ENCODE measurements around the gene C16orf92. TPM values are rescaled to one million over a fixed set of nuclear protein-coding genes. Genes with fewer than 3 reads are reported as not detected.

The C16orf92 gene
- total RNA-seq, 1 experiment from 2014 or later, result not detected

DNA sequence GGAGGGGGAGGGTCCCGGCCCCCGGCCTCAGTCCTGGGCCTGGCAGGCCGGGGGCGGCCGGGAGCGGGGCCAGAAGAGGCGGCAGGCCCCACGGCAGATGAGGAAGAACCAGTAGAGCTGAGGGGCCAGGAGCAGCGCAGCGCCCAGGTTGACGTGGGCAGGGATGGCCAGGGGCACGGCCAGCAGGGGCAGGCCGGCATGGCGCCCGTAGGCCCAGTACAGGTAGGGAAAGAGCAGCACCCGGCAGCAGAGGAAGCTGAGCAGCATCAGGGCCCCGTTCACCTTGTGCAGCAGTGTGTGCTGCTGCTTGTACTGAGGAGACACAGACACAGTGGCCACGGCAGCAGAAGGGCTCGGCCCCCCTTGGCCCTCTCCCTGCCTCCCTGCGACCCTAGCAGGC, 2.2 kb downstream of the C16orf92 start:
- Histone ChIP-seq H3K27ac (no peak overlapping the region), H3K9me3 (ENCODE audit: insufficient read depth, low read depth) (no peaks in the 10 kb centered on the region), H3K4me1 (replicated peaks; ENCODE audit: insufficient read depth) (no peaks in the 10 kb centered on the region; the same call in 1 of the 2 replicates), H3K4me3 (no peak overlapping the region), H3K79me2 (ENCODE audit: low read depth) (no peaks in the 10 kb centered on the region), H3K9me2 (ENCODE audit: insufficient read depth) (no peaks in the 10 kb centered on the region), H3K4me2 (no peak overlapping the region), H3F3A (ENCODE audit: insufficient read depth, low read depth) (peaks cover 5% of the 10 kb centered on the region; the same call in 1 of the 2 replicates), H3K27me3 (ENCODE audit: insufficient read depth, low read depth) (peaks cover 70% of the 10 kb centered on the region), H4K20me1 (ENCODE audit: insufficient read depth) (no peaks in the 10 kb centered on the region), H2AFZ (no peak overlapping the region), H3K36me3 (ENCODE audit: low read depth) (no peaks in the 10 kb centered on the region)
- DNase-seq, result no peak
- CTCF ChIA-PET, result no interaction called here
- no TSS peak for BruUV-seq (replicated peaks)
- POLR2A ChIA-PET (ENCODE audit: unreplicated experiment), result no interaction called here
- TF ChIP-seq, protein P1, sequence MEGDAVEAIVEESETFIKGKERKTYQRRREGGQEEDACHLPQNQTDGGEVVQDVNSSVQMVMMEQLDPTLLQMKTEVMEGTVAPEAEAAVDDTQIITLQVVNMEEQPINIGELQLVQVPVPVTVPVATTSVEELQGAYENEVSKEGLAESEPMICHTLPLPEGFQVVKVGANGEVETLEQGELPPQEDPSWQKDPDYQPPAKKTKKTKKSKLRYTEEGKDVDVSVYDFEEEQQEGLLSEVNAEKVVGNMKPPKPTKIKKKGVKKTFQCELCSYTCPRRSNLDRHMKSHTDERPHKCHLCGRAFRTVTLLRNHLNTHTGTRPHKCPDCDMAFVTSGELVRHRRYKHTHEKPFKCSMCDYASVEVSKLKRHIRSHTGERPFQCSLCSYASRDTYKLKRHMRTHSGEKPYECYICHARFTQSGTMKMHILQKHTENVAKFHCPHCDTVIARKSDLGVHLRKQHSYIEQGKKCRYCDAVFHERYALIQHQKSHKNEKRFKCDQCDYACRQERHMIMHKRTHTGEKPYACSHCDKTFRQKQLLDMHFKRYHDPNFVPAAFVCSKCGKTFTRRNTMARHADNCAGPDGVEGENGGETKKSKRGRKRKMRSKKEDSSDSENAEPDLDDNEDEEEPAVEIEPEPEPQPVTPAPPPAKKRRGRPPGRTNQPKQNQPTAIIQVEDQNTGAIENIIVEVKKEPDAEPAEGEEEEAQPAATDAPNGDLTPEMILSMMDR (conservative IDR thresholded peaks at IDR 0.05), result no peak
- TF ChIP-seq EZH2 (IDR thresholded peaks at IDR 0.05; ENCODE audit: low read depth), result no peak
- intact Hi-C loops (cut with micrococcal nuclease; ENCODE audit: unreplicated experiment), result no loop called here

DNA sequence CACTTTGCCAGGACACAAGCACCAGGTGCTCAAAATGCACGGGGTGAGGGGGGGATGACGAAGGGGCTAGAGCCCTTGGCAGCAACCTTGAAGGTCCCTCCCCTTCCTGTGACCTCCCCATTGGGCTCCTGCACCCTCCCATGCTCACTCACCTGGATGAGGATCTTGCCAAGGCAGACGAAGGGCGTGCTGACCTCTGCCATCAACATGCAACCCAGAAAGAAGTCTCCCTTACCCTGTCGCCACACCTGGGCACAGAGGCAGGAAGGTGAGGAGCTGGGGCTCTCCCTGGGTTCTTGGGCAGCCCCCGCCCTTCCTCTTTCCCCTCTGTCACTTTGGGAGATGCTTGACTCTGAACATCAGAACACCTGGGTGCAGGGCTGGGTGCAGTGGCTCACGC, 2.6 kb downstream of the C16orf92 start:
- no peak overlapping the region for H3K4me3 ChIP-seq
- H2AFZ ChIP-seq, result no peak overlapping the region
- POLR2A ChIA-PET (ENCODE audit: unreplicated experiment), result no interaction called here
- intact Hi-C loops (cut with micrococcal nuclease; ENCODE audit: unreplicated experiment), result no loop called here
- no peak overlapping the region for H3K4me2 ChIP-seq
- no peaks in the 10 kb centered on the region; the same call in 1 of the 2 replicates for H3K4me1 ChIP-seq (replicated peaks; ENCODE audit: insufficient read depth)
- H3K9me2 ChIP-seq (ENCODE audit: insufficient read depth), result no peaks in the 10 kb centered on the region
- H3K27me3 ChIP-seq (ENCODE audit: insufficient read depth, low read depth), result peaks cover 74% of the 10 kb centered on the region
- CTCF ChIA-PET, result no interaction called here
- no peaks in the 10 kb centered on the region for H3K36me3 ChIP-seq (ENCODE audit: low read depth)
- no peak overlapping the region for H3K27ac ChIP-seq
- no peaks in the 10 kb centered on the region for H3K79me2 ChIP-seq (ENCODE audit: low read depth)
- DNase-seq, result no peak
- TF ChIP-seq, protein P1 (conservative IDR thresholded peaks at IDR 0.05), result no peak
- no peak for TF ChIP-seq EZH2 (IDR thresholded peaks at IDR 0.05; ENCODE audit: low read depth)
- no peaks in the 10 kb centered on the region for H3K9me3 ChIP-seq (ENCODE audit: insufficient read depth, low read depth)
- peaks cover 5% of the 10 kb centered on the region; the same call in 1 of the 2 replicates for H3F3A ChIP-seq (ENCODE audit: insufficient read depth, low read depth)
- BruUV-seq (replicated peaks), result no TSS peak
- H4K20me1 ChIP-seq (ENCODE audit: insufficient read depth), result no peaks in the 10 kb centered on the region

DNA sequence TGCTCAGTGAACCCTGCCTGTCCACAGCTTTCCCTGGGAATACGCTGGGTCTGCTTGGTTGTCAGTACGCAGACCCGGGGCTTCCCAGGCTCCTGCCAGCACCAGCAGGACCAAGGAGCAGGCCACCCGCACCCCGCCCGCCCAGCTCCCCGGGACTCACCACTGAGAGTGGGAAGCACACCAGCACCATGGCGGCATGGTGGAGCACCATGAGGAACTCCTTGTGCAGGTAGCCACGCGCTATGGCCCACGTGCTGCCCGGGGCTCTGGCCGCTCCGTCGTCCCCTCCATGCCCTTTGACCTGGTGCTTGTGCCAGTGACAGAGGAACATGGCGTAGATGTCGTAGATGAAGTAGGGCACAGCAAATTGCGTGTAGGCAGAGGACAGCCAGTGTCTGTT, 3.5 kb downstream of the C16orf92 start:
- Histone ChIP-seq H3K79me2 (ENCODE audit: low read depth) (no peaks in the 10 kb centered on the region), H3K4me3 (no peak overlapping the region), H3K27ac (no peak overlapping the region), H3K9me3 (ENCODE audit: insufficient read depth, low read depth) (no peaks in the 10 kb centered on the region), H3K4me2 (no peak overlapping the region), H3K9me2 (ENCODE audit: insufficient read depth) (no peaks in the 10 kb centered on the region), H3K36me3 (ENCODE audit: low read depth) (no peaks in the 10 kb centered on the region), H3K27me3 (ENCODE audit: insufficient read depth, low read depth) (peaks cover 80% of the 10 kb centered on the region), H2AFZ (no peak overlapping the region), H3K4me1 (replicated peaks; ENCODE audit: insufficient read depth) (no peaks in the 10 kb centered on the region), H3F3A (ENCODE audit: insufficient read depth, low read depth) (peaks cover 5% of the 10 kb centered on the region; the same call in 1 of the 2 replicates), H4K20me1 (ENCODE audit: insufficient read depth) (no peaks in the 10 kb centered on the region)
- ChIA-PET POLR2A (ENCODE audit: unreplicated experiment) (interaction anchor here (0.6 kb wide), 1 partner anchor 25 kb away, joined by 31 read pairs; no protein-coding TSS in a partner anchor), CTCF (no interaction called here)
- no TSS peak for BruUV-seq (replicated peaks)
- intact Hi-C loops (cut with micrococcal nuclease; ENCODE audit: unreplicated experiment), result no loop called here
- TF ChIP-seq EZH2 (IDR thresholded peaks at IDR 0.05; ENCODE audit: low read depth), result no peak
- TF ChIP-seq, protein P1 (conservative IDR thresholded peaks at IDR 0.05), result no peak
- no peak for DNase-seq
